ENCODE results near the gene SEPSECS. TPM values are rescaled to one million over a fixed set of nuclear protein-coding genes. Genes with fewer than 3 reads are reported as not detected.

Gene SEPSECS
- total RNA-seq = 6.5 and 8.1 TPM in 2 replicates

DNA sequence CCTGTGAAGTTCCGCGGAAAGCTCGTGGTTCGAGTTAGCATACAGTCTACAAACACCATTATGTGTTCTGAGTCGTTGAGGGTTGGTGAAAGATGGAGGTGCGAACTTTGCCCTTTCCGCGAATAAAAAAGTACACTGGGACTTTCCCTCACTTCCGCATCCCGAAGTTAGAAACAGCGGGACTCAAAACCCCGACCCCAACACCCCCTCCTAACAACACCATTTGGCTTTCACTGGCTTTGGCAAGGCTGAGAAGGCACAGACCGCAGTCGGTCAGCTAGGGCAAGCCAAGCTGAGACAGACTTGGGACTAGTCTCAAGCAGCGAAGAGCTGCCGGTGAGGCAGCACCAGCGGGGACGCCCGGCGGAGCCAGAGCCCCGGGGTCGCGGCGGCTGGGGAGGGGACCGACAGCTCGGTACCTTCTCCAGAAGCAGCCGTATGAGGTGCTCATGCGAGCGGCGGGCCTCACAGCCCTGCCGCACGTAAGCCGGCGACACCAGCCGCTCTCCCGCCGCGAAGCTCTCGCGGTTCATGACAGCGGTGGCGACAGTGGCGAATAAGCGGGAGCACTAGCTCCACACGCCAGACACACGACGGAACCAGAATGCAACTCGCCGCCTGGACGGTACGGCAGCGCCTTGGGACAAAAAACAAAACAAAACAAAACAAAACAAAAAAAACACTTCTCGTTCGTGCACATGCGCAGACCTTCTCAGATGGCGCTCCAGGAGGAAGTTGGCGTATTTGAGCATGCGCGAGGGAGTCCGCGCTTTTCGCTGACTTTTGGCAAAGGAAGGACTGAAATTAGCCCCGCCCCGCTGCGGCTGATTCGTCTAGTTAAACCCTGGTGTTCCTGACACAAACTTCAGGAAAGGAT lies at the start of gene SEPSECS:
TSS of gene SEPSECS (minus strand) at position 613 of the 877 bp plus-strand sequence. CDS start at position 533, 80 bp downstream.

Other genes starting within 250 kb of the SEPSECS start
- 1.9 and 2.7 TPM in 2 replicates for gene CCDC149, start 247.4 kb downstream of the SEPSECS start, total RNA-seq
- gene LGI2, start 129.5 kb downstream of the SEPSECS start, total RNA-seq = under 0.01 TPM in 1 of 2 replicates, not detected in the other
- 17.1 and 24.8 TPM in 2 replicates for gene PI4K2B, start 73.6 kb upstream of the SEPSECS start, total RNA-seq
- 10.1 and 11.9 TPM in 2 replicates for gene ZCCHC4, start 152.3 kb upstream of the SEPSECS start, total RNA-seq
- gene ANAPC4, start 216.8 kb upstream of the SEPSECS start, total RNA-seq = 14.7 and 17.8 TPM in 2 replicates